AG04449 (cell line): ENCODE results near the gene UBLCP1.
"Not testable (repeated sequence)": the region's sequence is repeated elsewhere in the genome, so short reads cannot be mapped to it uniquely, and the experiment has no call there.

Experiments
- CTCF ChIA-PET: fragments of 350-600 bp; formaldehyde crosslinking; extraction: SDS; loops from one replicate; lab custom pipeline; 2021; ENCODE audit warnings: antibody characterized with exemption; lab: Yijun Ruan, JAX
- POLR2A ChIA-PET: fragments of 400-600, 350-600 bp; formaldehyde crosslinking; extraction: SDS; loops from one replicate; lab custom pipeline; 2020; ENCODE audit warnings: antibody characterized with exemption, inconsistent platforms; lab: Yijun Ruan, JAX
- DNase-seq: peaks from one replicate; pipeline ENCODE4 v3.0.0-alpha.2; 2010; ENCODE audit warnings: low read depth, low spot score
- H3K4me3 ChIP-seq: 2 replicates; pipeline ENCODE4 v1.5.1; 2011; ENCODE audit warnings: low read depth, mild to moderate bottlenecking, control low read depth, low read length
- CTCF ChIP-seq: IDR thresholded peaks from one replicate; pipeline ENCODE4 v1.5.1; 2011; ENCODE audit warnings: mild to moderate bottlenecking, moderate library complexity, low read length, control low read depth, inconsistent platforms; ENCODE audit not compliant: insufficient read depth; ENCODE audit errors: missing control alignments

UBLCP1 gene

GRCh38 chr5:159218595-159219023 is 44.5 kb upstream of the UBLCP1 start:
- TF ChIP-seq CTCF: no peak
- ChIA-PET POLR2A (interaction anchor here (0.7 kb wide), 1 partner anchor 11 kb away, joined by 3 read pairs; no protein-coding TSS in a partner anchor), CTCF (interaction anchor here (0.6 kb wide), 1 partner anchor 21 kb away, joined by 3 read pairs; no protein-coding TSS in a partner anchor)
- no peak overlapping the region for H3K4me3 ChIP-seq
- DNase-seq: no peak

GRCh38 chr5:159220206-159220605 is 42.9 kb upstream of the UBLCP1 start:
- no peak overlapping the region for H3K4me3 ChIP-seq
- ChIA-PET POLR2A (no interaction called here), CTCF (no interaction called here)
- DNase-seq: no peak
- TF ChIP-seq CTCF: no peak

GRCh38 chr5:159223469-159223868 is 39.6 kb upstream of the UBLCP1 start:
- no peak for DNase-seq
- ChIA-PET POLR2A (no interaction called here), CTCF (interaction anchor here (1.3 kb wide), 2 partner anchors 9 to 68 kb away, joined by 3 read pairs; no protein-coding TSS in a partner anchor)
- no peak overlapping the region for H3K4me3 ChIP-seq
- TF ChIP-seq CTCF: no peak

GRCh38 chr5:159224471-159224870 is 38.6 kb upstream of the UBLCP1 start:
- POLR2A ChIA-PET: no interaction called here
- CTCF ChIA-PET: no interaction called here
- no peak for DNase-seq
- TF ChIP-seq CTCF: no peak
- no peak overlapping the region for H3K4me3 ChIP-seq

GRCh38 chr5:159226451-159226850 is 36.6 kb upstream of the UBLCP1 start:
- CTCF ChIA-PET: interaction anchor here (0.9 kb wide), 1 partner anchor 69 kb away, joined by 3 read pairs; no protein-coding TSS in a partner anchor
- H3K4me3 ChIP-seq: no peak overlapping the region
- POLR2A ChIA-PET: no interaction called here
- DNase-seq: no peak
- no peak for TF ChIP-seq CTCF

GRCh38 chr5:159227452-159227851 is 35.6 kb upstream of the UBLCP1 start:
- TF ChIP-seq CTCF: no peak
- ChIA-PET CTCF (no interaction called here), POLR2A (no interaction called here)
- no peak overlapping the region for H3K4me3 ChIP-seq
- DNase-seq: no peak

GRCh38 chr5:159228097-159228496 is 35.0 kb upstream of the UBLCP1 start:
- H3K4me3 ChIP-seq, POLR2A ChIA-PET, DNase-seq, CTCF ChIA-PET: not testable (repeated sequence)
